ENCODE measurements around the gene MASTL.

GRCh38 chr10:27197980-27198620, 42.9 kb downstream of the MASTL start:
- no peak for TF ChIP-seq EZH2 (IDR thresholded peaks at IDR 0.05; ENCODE audit: borderline replicate concordance, insufficient read depth, low read depth, low read length, poor library complexity, severe bottlenecking)
- no peak for TF ChIP-seq CTCF (IDR thresholded peaks at IDR 0.05)
